Activated T-helper 1 cell treated with anti-CD3 and anti-CD28 coated beads, Interleukin-12 subunit alpha, Interleukin-12 subunit beta, Interleukin-2, Interleukin-4 antibody, amounts not matched to agents 30 ng/mL and 10 ng/mL and 1 ng/mL, durations not matched to agents 14 hours and 24 hours and 36 hours (primary cell): Measurements from ENCODE around the gene ASPDH. TPM values are rescaled to one million over a fixed set of nuclear protein-coding genes. Genes with fewer than 3 reads are reported as not detected.

ENCODE experiments used
- DNase-seq: peaks from one replicate; pipeline ENCODE4 v3.0.0; 2021; ENCODE audit warnings: low spot score
- H3K27ac Mint-ChIP-seq: one replicate; pipeline ENCODE4 v1.8.0; 2021; ENCODE audit warnings: mild to moderate bottlenecking, mixed read lengths
- H3K27me3 Mint-ChIP-seq: one replicate; pipeline ENCODE4 v1.8.0; 2022; ENCODE audit warnings: mild to moderate bottlenecking, moderate library complexity, mixed read lengths; ENCODE audit not compliant: insufficient read depth
- H3K36me3 Mint-ChIP-seq: one replicate; pipeline ENCODE4 v1.8.0; 2021; ENCODE audit warnings: low read depth, mixed read lengths
- H3K4me1 Mint-ChIP-seq: one replicate; pipeline ENCODE4 v1.8.0; 2021; ENCODE audit warnings: low read depth, mixed read lengths
- H3K4me3 Mint-ChIP-seq: one replicate; pipeline ENCODE4 v1.8.0; 2021; ENCODE audit warnings: mild to moderate bottlenecking, moderate library complexity, mixed read lengths
- H3K9me3 Mint-ChIP-seq: one replicate; pipeline ENCODE4 v1.8.0; 2021; ENCODE audit warnings: mixed read lengths
- intact Hi-C: fragments of 100-400 bp; cut with micrococcal nuclease; formaldehyde crosslinking; loops from one replicate; pipeline ENCODE4 v1.15.1; 2024
- total RNA-seq: library from RNA; stranded (reverse); gene quantifications from 2 replicates; pipeline ENCODE4 v1.2.3, GENCODE V29; 2022

Gene ASPDH
- total RNA-seq, 1 donor from 2014 or later = not detected

GRCh38 chr19:50494186-50495019 is 19.3 kb downstream of the ASPDH start:
- Mint-ChIP-seq H3K4me1 (peaks cover 13% of the 10 kb centered on the region), H3K36me3 (no peaks in the 10 kb centered on the region), H3K4me3 (no peak overlapping the region), H3K27ac (no peak overlapping the region), H3K9me3 (no peaks in the 10 kb centered on the region), H3K27me3 (no peaks in the 10 kb centered on the region)
- intact Hi-C loops = no loop called here
- no peak for DNase-seq

- Mint-ChIP-seq H3K36me3 (no peaks in the 10 kb centered on the region), H3K27ac (no peak overlapping the region)
Observed at GRCh38 chr19:50493171-50493570, 20.5 kb downstream of the ASPDH start.

GRCh38 chr19:50492303-50493052 is 21.2 kb downstream of the ASPDH start:
- no peaks in the 10 kb centered on the region for H3K9me3 Mint-ChIP-seq
- intact Hi-C loops = no loop called here
- peaks cover 13% of the 10 kb centered on the region for H3K4me1 Mint-ChIP-seq
- peak overlapping the region; percentile 6 for H3K27ac Mint-ChIP-seq
- no peak for DNase-seq
- peak overlapping the region; percentile 17 for H3K4me3 Mint-ChIP-seq
- H3K36me3 Mint-ChIP-seq = peaks cover 2% of the 10 kb centered on the region
- H3K27me3 Mint-ChIP-seq = no peaks in the 10 kb centered on the region

More at GRCh38 chr19:50493171-50493570, 20.5 kb downstream of the ASPDH start:
- no peak overlapping the region for H3K4me3 Mint-ChIP-seq
- no peaks in the 10 kb centered on the region for H3K9me3 Mint-ChIP-seq
- intact Hi-C loops = no loop called here
- peaks cover 13% of the 10 kb centered on the region for H3K4me1 Mint-ChIP-seq
- no peaks in the 10 kb centered on the region for H3K27me3 Mint-ChIP-seq
- DNase-seq = no peak

- Mint-ChIP-seq H3K27me3 (no peaks in the 10 kb centered on the region), H3K36me3 (peaks cover 9% of the 10 kb centered on the region), H3K4me1 (peaks cover 13% of the 10 kb centered on the region), H3K27ac (peak overlapping the region; percentile 40), H3K4me3 (no peak overlapping the region), H3K9me3 (peaks cover 7% of the 10 kb centered on the region)
- intact Hi-C loops = no loop called here
- DNase-seq = no peak
Observed at GRCh38 chr19:50490991-50491472, 22.7 kb downstream of the ASPDH start.

GRCh38 chr19:50490411-50490811 is 23.3 kb downstream of the ASPDH start:
- Mint-ChIP-seq H3K36me3 (peaks cover 15% of the 10 kb centered on the region), H3K27ac (no peak overlapping the region), H3K4me1 (peaks cover 13% of the 10 kb centered on the region), H3K4me3 (no peak overlapping the region), H3K9me3 (peaks cover 13% of the 10 kb centered on the region), H3K27me3 (no peaks in the 10 kb centered on the region)
- intact Hi-C loops = no loop called here
- no peak for DNase-seq

GRCh38 chr19:50489461-50490011 is 24.2 kb downstream of the ASPDH start:
- no peak overlapping the region for H3K27ac Mint-ChIP-seq
- no peak for DNase-seq
- peaks cover 13% of the 10 kb centered on the region for H3K4me1 Mint-ChIP-seq
- intact Hi-C loops = no loop called here
- H3K9me3 Mint-ChIP-seq = peaks cover 16% of the 10 kb centered on the region
- no peak overlapping the region for H3K4me3 Mint-ChIP-seq
- H3K36me3 Mint-ChIP-seq = peaks cover 21% of the 10 kb centered on the region
- no peaks in the 10 kb centered on the region for H3K27me3 Mint-ChIP-seq

GRCh38 chr19:50488389-50489194 is 25.1 kb downstream of the ASPDH start:
- no peak for DNase-seq
- H3K4me3 Mint-ChIP-seq = no peak overlapping the region
- H3K4me1 Mint-ChIP-seq = peaks cover 13% of the 10 kb centered on the region
- H3K27me3 Mint-ChIP-seq = no peaks in the 10 kb centered on the region
- H3K9me3 Mint-ChIP-seq = peaks cover 16% of the 10 kb centered on the region
- peak overlapping the region; percentile 45 for H3K27ac Mint-ChIP-seq
- intact Hi-C loops = no loop called here
- H3K36me3 Mint-ChIP-seq = peaks cover 21% of the 10 kb centered on the region

GRCh38 chr19:50486823-50487515 is 26.7 kb downstream of the ASPDH start:
- no peaks in the 10 kb centered on the region for H3K27me3 Mint-ChIP-seq
- H3K4me1 Mint-ChIP-seq = peaks cover 7% of the 10 kb centered on the region
- H3K27ac Mint-ChIP-seq = no peak overlapping the region
- H3K9me3 Mint-ChIP-seq = peaks cover 16% of the 10 kb centered on the region
- DNase-seq = peak; percentile 28
- intact Hi-C loops = no loop called here
- no peak overlapping the region for H3K4me3 Mint-ChIP-seq
- H3K36me3 Mint-ChIP-seq = peaks cover 28% of the 10 kb centered on the region

- Mint-ChIP-seq H3K27ac (no peak overlapping the region), H3K36me3 (peaks cover 32% of the 10 kb centered on the region), H3K4me1 (no peaks in the 10 kb centered on the region), H3K27me3 (no peaks in the 10 kb centered on the region), H3K9me3 (peaks cover 16% of the 10 kb centered on the region), H3K4me3 (no peak overlapping the region)
- intact Hi-C loops = no loop called here
- no peak for DNase-seq
Observed at GRCh38 chr19:50485284-50485955, 28.3 kb downstream of the ASPDH start.

GRCh38 chr19:50482916-50483315 is 30.8 kb downstream of the ASPDH start:
- Mint-ChIP-seq H3K27me3 (no peaks in the 10 kb centered on the region), H3K4me3 (no peak overlapping the region), H3K27ac (no peak overlapping the region), H3K9me3 (peaks cover 16% of the 10 kb centered on the region), H3K4me1 (peaks cover 8% of the 10 kb centered on the region), H3K36me3 (peaks cover 36% of the 10 kb centered on the region)
- no peak for DNase-seq
- intact Hi-C loops = no loop called here

GRCh38 chr19:50482271-50482855 is 31.4 kb downstream of the ASPDH start:
- H3K36me3 Mint-ChIP-seq = peaks cover 38% of the 10 kb centered on the region
- no peak for DNase-seq

More at GRCh38 chr19:50482271-50482855, 31.4 kb downstream of the ASPDH start:
- Mint-ChIP-seq H3K27ac (no peak overlapping the region), H3K4me3 (no peak overlapping the region), H3K27me3 (no peaks in the 10 kb centered on the region), H3K9me3 (peaks cover 16% of the 10 kb centered on the region), H3K4me1 (peaks cover 14% of the 10 kb centered on the region)
- intact Hi-C loops = no loop called here
